Spinal cord (tissue), 10 donors: ENCODE data around the gene ZNHIT2. TPM values are rescaled to one million over a fixed set of nuclear protein-coding genes. Genes with fewer than 3 reads are reported as not detected.
A peak's percentile ranks its signal among the peaks of the same experiment; 100 is the strongest.

Source experiments
- DNase-seq, 6 donors: peaks; one replicate each; pipeline versions ENCODE4 v3.0.0 to v3.0.0-alpha.2; 2013 to 2015; ENCODE audit warnings: low spot score in 6 of 6, low read depth in 4 of 6
- H3K27ac ChIP-seq: one replicate; pipeline ENCODE4 v1.5.1; 2013; ENCODE audit warnings: low read depth, low read length, control low read depth
- H3K27me3 ChIP-seq: one replicate; pipeline ENCODE4 v1.6.1; 2013; ENCODE audit warnings: low read length; ENCODE audit not compliant: control insufficient read depth, insufficient read depth
- H3K36me3 ChIP-seq: one replicate; pipeline ENCODE4 v1.6.1; 2013; ENCODE audit warnings: low read length; ENCODE audit not compliant: control insufficient read depth, insufficient read depth
- H3K4me1 ChIP-seq: one replicate; pipeline ENCODE4 v1.6.1; 2013; ENCODE audit warnings: low read length; ENCODE audit not compliant: control insufficient read depth, insufficient read depth
- H3K4me3 ChIP-seq: one replicate; pipeline ENCODE4 v1.5.1; 2013; ENCODE audit warnings: low read depth, low read length, control low read depth
- H3K9me3 ChIP-seq: one replicate; pipeline ENCODE4 v1.6.1; 2013; ENCODE audit warnings: low read length; ENCODE audit not compliant: control insufficient read depth, insufficient read depth
- WGBS: methylation state at CpG from one replicate; pipeline ENCODE4 v1.1.5; 2013; ENCODE audit warnings: missing lambda C conversion rate; ENCODE audit not compliant: insufficient coverage; 5-methylcytosine and 5-hydroxymethylcytosine counted together
- polyA plus RNA-seq, 2 donors: library from polyadenylated mRNA; unstranded; fragments of 120-200 nt; gene quantifications; one replicate each; pipeline ENCODE4 v1.2.1, GENCODE V29; 2013; ENCODE audit not compliant: insufficient read length in 2 of 2
- total RNA-seq, 2 donors: library from RNA; depleted of rRNA in 1 of 2; stranded (reverse); fragments of 120-200 nt in 1 of 2; fragments of >200 nt in 1 of 2; gene quantifications; one replicate each; pipeline versions ENCODE4 v1.2.3 to v1.2.4, GENCODE V29; 2013 to 2014
- donor health status: healthy.

The ZNHIT2 gene
- total and polyA plus RNA-seq, 4 donors = 2.7 to 14.0 (median 10.5) TPM

GRCh38 chr11:65089621-65090020 lies 27.9 kb downstream of the ZNHIT2 start:
- H3K4me1 ChIP-seq = peaks cover 8% of the 10 kb centered on the region
- peaks cover 47% of the 10 kb centered on the region for H3K36me3 ChIP-seq
- no peak for DNase-seq
- no peaks in the 10 kb centered on the region for H3K9me3 ChIP-seq
- H3K27ac ChIP-seq = no peak overlapping the region
- no peak overlapping the region for H3K4me3 ChIP-seq
- no peaks in the 10 kb centered on the region for H3K27me3 ChIP-seq
- WGBS = 86% methylated on average over 4 of the region's 4 CpGs

GRCh38 chr11:65087827-65088226 lies 29.7 kb downstream of the ZNHIT2 start:
- 96% methylated on average over 8 of the region's 15 CpGs for WGBS
- H3K27me3 ChIP-seq = no peaks in the 10 kb centered on the region
- H3K36me3 ChIP-seq = peaks cover 47% of the 10 kb centered on the region
- no peaks in the 10 kb centered on the region for H3K9me3 ChIP-seq
- no peak for DNase-seq
- peaks cover 20% of the 10 kb centered on the region for H3K4me1 ChIP-seq
- no peak overlapping the region for H3K27ac ChIP-seq
- no peak overlapping the region for H3K4me3 ChIP-seq

GRCh38 chr11:65087216-65087615 lies 30.3 kb downstream of the ZNHIT2 start:
- H3K27me3 ChIP-seq = no peaks in the 10 kb centered on the region
- peaks cover 47% of the 10 kb centered on the region for H3K36me3 ChIP-seq
- no peak overlapping the region for H3K27ac ChIP-seq
- WGBS = 95% methylated on average over 11 of the region's 11 CpGs
- H3K4me1 ChIP-seq = peaks cover 24% of the 10 kb centered on the region
- H3K4me3 ChIP-seq = no peak overlapping the region
- H3K9me3 ChIP-seq = no peaks in the 10 kb centered on the region
- no peak for DNase-seq

- no peak overlapping the region for H3K4me3 ChIP-seq
- 100% methylated on average over 4 of the region's 9 CpGs for WGBS
- H3K36me3 ChIP-seq = peaks cover 47% of the 10 kb centered on the region
- H3K4me1 ChIP-seq = peaks cover 24% of the 10 kb centered on the region
- DNase-seq = no peak
- no peak overlapping the region for H3K27ac ChIP-seq
- H3K9me3 ChIP-seq = no peaks in the 10 kb centered on the region
- no peaks in the 10 kb centered on the region for H3K27me3 ChIP-seq
Measured at GRCh38 chr11:65086809-65087208, 30.7 kb downstream of the ZNHIT2 start.

GRCh38 chr11:65085446-65085845 lies 32.1 kb downstream of the ZNHIT2 start:
- Histone ChIP-seq H3K4me3 (no peak overlapping the region), H3K4me1 (peaks cover 24% of the 10 kb centered on the region), H3K9me3 (no peaks in the 10 kb centered on the region), H3K27me3 (no peaks in the 10 kb centered on the region), H3K36me3 (peaks cover 45% of the 10 kb centered on the region), H3K27ac (no peak overlapping the region)
- DNase-seq = no peak
- WGBS = 96% methylated on average over 4 of the region's 4 CpGs

GRCh38 chr11:65084598-65085375 lies 32.7 kb downstream of the ZNHIT2 start:
- H3K36me3 ChIP-seq = peaks cover 41% of the 10 kb centered on the region
- H3K9me3 ChIP-seq = no peaks in the 10 kb centered on the region
- peak overlapping the region; percentile 85 for H3K4me3 ChIP-seq
- 46% methylated on average over 18 of the region's 23 CpGs for WGBS
- DNase-seq = no peak
- no peaks in the 10 kb centered on the region for H3K27me3 ChIP-seq
- H3K4me1 ChIP-seq = peaks cover 24% of the 10 kb centered on the region
- peak overlapping the region; percentile 98 for H3K27ac ChIP-seq

GRCh38 chr11:65083834-65084597 lies 33.5 kb downstream of the ZNHIT2 start, which contains the start of the genes CDCA5 and ZFPL1:
Gene CDCA5, minus strand, starts transcription at chr11:65084040. Its CDS starts 62 bp downstream, at chr11:65083978.
Gene ZFPL1, plus strand, starts transcription at chr11:65084222. Its CDS starts 477 bp downstream, at chr11:65084699.
- peaks cover 39% of the 10 kb centered on the region for H3K36me3 ChIP-seq
- DNase-seq = peak; percentile 85 to 99 (median 93)
- peaks cover 24% of the 10 kb centered on the region for H3K4me1 ChIP-seq
- WGBS = under 1% methylated on average over 77 of the region's 79 CpGs
- H3K27me3 ChIP-seq = no peaks in the 10 kb centered on the region
- peak within 1 kb of the TSS; percentile 98 for H3K27ac ChIP-seq
- peak within 1 kb of the TSS; percentile 85 for H3K4me3 ChIP-seq
- H3K9me3 ChIP-seq = no peaks in the 10 kb centered on the region

- WGBS = 0% methylated on average over 9 of the region's 13 CpGs
- H3K27me3 ChIP-seq = no peaks in the 10 kb centered on the region
- H3K27ac ChIP-seq = peak overlapping the region; percentile 98
- DNase-seq = no peak
- peak overlapping the region; percentile 85 for H3K4me3 ChIP-seq
- no peaks in the 10 kb centered on the region for H3K9me3 ChIP-seq
- peaks cover 24% of the 10 kb centered on the region for H3K4me1 ChIP-seq
- peaks cover 38% of the 10 kb centered on the region for H3K36me3 ChIP-seq
Measured at GRCh38 chr11:65083134-65083833, 34.2 kb downstream of the ZNHIT2 start.

- Histone ChIP-seq H3K27me3 (no peaks in the 10 kb centered on the region), H3K4me1 (peaks cover 13% of the 10 kb centered on the region), H3K27ac (no peak overlapping the region), H3K4me3 (no peak overlapping the region), H3K36me3 (peaks cover 14% of the 10 kb centered on the region), H3K9me3 (no peaks in the 10 kb centered on the region)
- 100% methylated on average over 2 of the region's 9 CpGs for WGBS
- DNase-seq = no peak
Measured at GRCh38 chr11:65078786-65079342, 38.6 kb downstream of the ZNHIT2 start.
